Coronary artery (tissue), 2 donors: ENCODE data around the gene PHC2.

ENCODE experiments used
- DNase-seq: peaks from one replicate; pipeline ENCODE4 v3.0.0-alpha.2; 2017; ENCODE audit warnings: low spot score
- H3K27ac ChIP-seq, 2 donors: fragments of 200-600 bp; sonication (generic); one replicate each; pipeline ENCODE4 v1.5.1; 2016 to 2019
- H3K4me3 ChIP-seq: fragments of 200-600 bp; sonication (generic); 2 replicates; pipeline ENCODE4 v1.5.1; 2016; ENCODE audit warnings: mild to moderate bottlenecking, moderate library complexity
- TF ChIP-seq, protein P1 (sequence below): fragments of 200-600 bp; sonication (generic); IDR thresholded peaks from one replicate; pipeline ENCODE4 v1.5.1; 2019; ENCODE audit warnings: antibody characterized with exemption

Gene PHC2

DNA sequence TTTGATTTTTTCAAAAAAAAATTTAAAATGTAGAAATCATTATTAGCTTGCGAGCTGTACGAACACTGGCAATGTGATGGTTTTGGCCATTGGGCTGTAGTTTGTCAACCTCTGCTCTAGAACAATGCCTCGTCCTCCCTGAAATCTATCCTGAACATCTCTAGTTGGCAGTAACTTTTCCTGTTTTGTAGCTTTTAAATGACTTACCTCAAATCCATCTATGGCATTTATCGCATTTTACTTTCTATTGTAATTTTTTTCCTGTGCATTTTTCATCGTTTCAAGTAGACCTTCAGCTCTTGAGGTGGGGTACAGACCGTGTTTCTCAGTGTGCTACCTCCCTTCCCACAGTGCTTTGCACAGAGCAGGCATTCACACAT, 79.6 kb downstream of the PHC2 start:
- no peak overlapping the region for H3K27ac ChIP-seq
- TF ChIP-seq, protein P1, sequence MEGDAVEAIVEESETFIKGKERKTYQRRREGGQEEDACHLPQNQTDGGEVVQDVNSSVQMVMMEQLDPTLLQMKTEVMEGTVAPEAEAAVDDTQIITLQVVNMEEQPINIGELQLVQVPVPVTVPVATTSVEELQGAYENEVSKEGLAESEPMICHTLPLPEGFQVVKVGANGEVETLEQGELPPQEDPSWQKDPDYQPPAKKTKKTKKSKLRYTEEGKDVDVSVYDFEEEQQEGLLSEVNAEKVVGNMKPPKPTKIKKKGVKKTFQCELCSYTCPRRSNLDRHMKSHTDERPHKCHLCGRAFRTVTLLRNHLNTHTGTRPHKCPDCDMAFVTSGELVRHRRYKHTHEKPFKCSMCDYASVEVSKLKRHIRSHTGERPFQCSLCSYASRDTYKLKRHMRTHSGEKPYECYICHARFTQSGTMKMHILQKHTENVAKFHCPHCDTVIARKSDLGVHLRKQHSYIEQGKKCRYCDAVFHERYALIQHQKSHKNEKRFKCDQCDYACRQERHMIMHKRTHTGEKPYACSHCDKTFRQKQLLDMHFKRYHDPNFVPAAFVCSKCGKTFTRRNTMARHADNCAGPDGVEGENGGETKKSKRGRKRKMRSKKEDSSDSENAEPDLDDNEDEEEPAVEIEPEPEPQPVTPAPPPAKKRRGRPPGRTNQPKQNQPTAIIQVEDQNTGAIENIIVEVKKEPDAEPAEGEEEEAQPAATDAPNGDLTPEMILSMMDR = no peak
- no peak overlapping the region for H3K4me3 ChIP-seq
- peak; percentile 36 for DNase-seq

- TF ChIP-seq, protein P1 = no peak
- H3K27ac ChIP-seq = peak overlapping the region; percentile 87 to 99
- peak overlapping the region; percentile 86 for H3K4me3 ChIP-seq
- DNase-seq = peak; percentile 68
Observed at GRCh38 chr1:33350611-33351280, 80.1 kb downstream of the PHC2 start.

GRCh38 chr1:33349778-33350610, 80.9 kb downstream of the PHC2 start:
- Histone ChIP-seq H3K4me3 (peak overlapping the region; percentile 86), H3K27ac (peak overlapping the region; percentile 87 to 99)
- TF ChIP-seq, protein P1 = no peak
- peak; percentile 92 for DNase-seq

DNA sequence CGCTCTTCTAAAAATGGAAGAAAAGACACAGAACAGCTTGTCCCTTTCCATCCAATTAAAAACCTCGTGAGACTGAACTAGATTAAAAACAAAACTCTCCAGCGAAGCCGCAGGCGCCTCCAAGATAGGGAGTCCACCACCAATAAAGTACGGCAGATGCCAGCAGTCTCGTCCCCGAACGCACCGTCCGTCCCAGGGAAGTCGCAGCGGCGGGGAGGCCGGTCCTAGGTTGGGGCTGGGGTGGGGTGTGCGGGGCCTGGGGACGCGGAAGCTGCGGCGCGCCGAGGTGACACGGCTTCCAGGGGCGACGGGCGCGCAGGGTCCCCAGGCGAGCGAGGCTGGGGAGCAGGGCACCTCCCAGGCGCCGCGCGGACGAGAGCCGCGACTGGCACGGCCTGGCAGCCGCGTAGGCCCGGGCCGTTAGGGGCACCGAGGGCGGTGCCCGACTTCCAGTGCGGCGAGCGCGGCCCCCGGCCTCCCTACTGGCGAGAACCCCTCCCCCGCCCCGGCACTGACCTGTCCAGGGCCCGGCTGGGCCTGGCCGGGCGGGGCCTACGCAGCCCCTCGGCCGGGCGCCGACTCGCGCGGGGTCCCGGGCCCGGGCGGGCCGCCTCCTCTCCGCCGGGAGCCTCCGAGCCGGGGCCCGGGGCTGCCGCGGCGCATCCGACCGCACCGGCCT, 81.7 kb downstream of the PHC2 start:
- H3K4me3 ChIP-seq = peak overlapping the region; percentile 86
- DNase-seq = peak; percentile 80
- TF ChIP-seq, protein P1 = no peak
- H3K27ac ChIP-seq = peak overlapping the region; percentile 99

DNA sequence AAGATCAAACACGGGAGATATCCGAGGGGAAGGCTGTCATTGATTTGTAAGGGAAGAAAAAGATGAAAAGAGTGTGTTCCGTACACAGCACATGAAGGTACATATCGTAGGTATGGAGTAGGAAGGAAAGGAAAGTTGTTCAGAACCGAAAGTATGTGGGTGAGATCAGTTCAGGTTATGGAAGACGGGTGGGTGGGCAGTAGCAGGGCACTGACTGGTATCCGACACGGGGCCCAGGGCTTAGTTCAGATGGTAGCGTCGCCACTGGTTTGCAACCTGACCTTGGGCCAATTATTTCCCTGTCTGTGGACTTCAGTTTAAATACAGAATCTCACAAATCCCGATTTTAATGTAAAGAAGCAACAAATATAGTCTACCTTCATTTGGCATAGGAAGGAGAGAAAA, 82.2 kb downstream of the PHC2 start:
- peak; percentile 70 for DNase-seq
- peak overlapping the region; percentile 99 for H3K27ac ChIP-seq
- peak overlapping the region; percentile 86 for H3K4me3 ChIP-seq
- TF ChIP-seq, protein P1 = no peak

DNA sequence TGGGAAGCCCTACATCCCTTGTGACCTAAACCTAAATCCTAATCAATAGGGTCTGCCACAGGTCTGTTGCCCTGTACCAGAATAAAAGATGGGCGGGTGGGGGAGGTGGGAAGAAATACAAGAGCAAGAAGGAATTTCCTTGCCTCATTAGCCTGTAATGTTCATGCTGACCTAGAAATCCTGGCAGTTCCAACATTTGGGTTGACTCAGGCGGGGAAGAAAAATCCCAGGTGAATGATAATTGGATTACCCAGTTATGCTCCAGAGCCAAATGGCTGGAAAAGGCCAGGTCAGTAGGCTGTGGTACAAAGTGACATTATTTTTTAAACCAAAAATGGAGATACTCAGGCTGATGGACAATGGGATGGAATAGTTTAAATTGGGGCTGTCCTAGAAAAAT, 82.7 kb downstream of the PHC2 start:
- peak overlapping the region; percentile 99 for H3K27ac ChIP-seq
- TF ChIP-seq, protein P1 = no peak
- H3K4me3 ChIP-seq = peak overlapping the region; percentile 86
- DNase-seq = peak; percentile 66
